ENCODE measurements around the gene ZNF319. TPM values are rescaled to one million over a fixed set of nuclear protein-coding genes. Genes with fewer than 3 reads are reported as not detected.

Gene ZNF319
- total RNA-seq, 2 experiments from 2014 or later: 4.7 to 12.7 TPM

- H3K27ac ChIP-seq (ENCODE audit: low read depth, low read length, poor library complexity, severe bottlenecking): peak overlapping the region; percentile 54
- ChIA-PET CTCF (ENCODE audit: unreplicated experiment) (interaction anchor here (0.5 to 1.4 kb wide), 8 partner anchors 36 to 1625 kb away, joined by 3 to 13 read pairs (median 4); partner anchors contain the start of gene CFAP20), POLR2A (interaction anchor here (0.7 to 1.8 kb wide), 5 partner anchors 19 to 96 kb away, joined by 3 to 5 read pairs (median 3); partner anchors contain the start of gene CFAP20)
- no peaks in the 10 kb centered on the region for H3K9me3 ChIP-seq (ENCODE audit: low read length)
- no peak for TF ChIP-seq EZH2phosphoT487 (IDR thresholded peaks at IDR 0.05; ENCODE audit: borderline replicate concordance, low read depth, low read length)
- no peak for TF ChIP-seq CTCF (conservative IDR thresholded peaks at IDR 0.05; ENCODE audit: low read length)
- intact Hi-C loops (cut with micrococcal nuclease; ENCODE audit: unreplicated experiment): no loop called here
- H3K9me2 ChIP-seq (ENCODE audit: insufficient read depth, low read length): no peaks in the 10 kb centered on the region
- peaks cover 45% of the 10 kb centered on the region for H3K4me1 ChIP-seq (ENCODE audit: insufficient read depth, low read length, poor library complexity, severe bottlenecking)
- DNase-seq (ENCODE audit: low spot score): peak; percentile 31
- no TSS peak for BruUV-seq (replicated peaks)
- peak overlapping the region; percentile 63 for H2AFZ ChIP-seq (ENCODE audit: low read length)
- H4K20me1 ChIP-seq (ENCODE audit: insufficient read depth, low read length): no peaks in the 10 kb centered on the region
- H3K4me2 ChIP-seq (ENCODE audit: low read length): peak overlapping the region; percentile 75
- no peaks in the 10 kb centered on the region for H3K36me3 ChIP-seq (ENCODE audit: insufficient read depth, low read length)
- peak overlapping the region; percentile 46 for H3K4me3 ChIP-seq (ENCODE audit: low read depth, low read length, poor library complexity, severe bottlenecking)
- H3K79me2 ChIP-seq (ENCODE audit: insufficient read depth, low read depth, low read length): no peaks in the 10 kb centered on the region
These were observed 33.7 kb upstream of the ZNF319 start for GRCh38 chr16:58034128-58034685.

GRCh38 chr16:58032710-58033293, 32.3 kb upstream of the ZNF319 start:
- no peaks in the 10 kb centered on the region for H3K79me2 ChIP-seq (ENCODE audit: insufficient read depth, low read depth, low read length)
- no peaks in the 10 kb centered on the region for H3K9me2 ChIP-seq (ENCODE audit: insufficient read depth, low read length)
- no peak for DNase-seq (ENCODE audit: low spot score)
- H2AFZ ChIP-seq (ENCODE audit: low read length): peak overlapping the region; percentile 25; the same call in 1 of the 2 replicates
- no peak overlapping the region for H3K27ac ChIP-seq (ENCODE audit: low read depth, low read length, poor library complexity, severe bottlenecking)
- peaks cover 45% of the 10 kb centered on the region for H3K4me1 ChIP-seq (ENCODE audit: insufficient read depth, low read length, poor library complexity, severe bottlenecking)
- no peaks in the 10 kb centered on the region for H3K9me3 ChIP-seq (ENCODE audit: low read length)
- ChIA-PET CTCF (ENCODE audit: unreplicated experiment) (interaction anchor here (1.4 kb wide), 1 partner anchor 97 kb away, joined by 4 read pairs; the partner anchor contains the start of gene CFAP20), POLR2A (interaction anchor here (1.1 to 1.2 kb wide), 2 partner anchors 95 to 98 kb away, joined by 3 read pairs; no protein-coding TSS in a partner anchor)
- H3K4me3 ChIP-seq (ENCODE audit: low read depth, low read length, poor library complexity, severe bottlenecking): no peak overlapping the region
- BruUV-seq (replicated peaks): no TSS peak
- H3K4me2 ChIP-seq (ENCODE audit: low read length): no peak overlapping the region
- no peaks in the 10 kb centered on the region for H3K36me3 ChIP-seq (ENCODE audit: insufficient read depth, low read length)
- TF ChIP-seq EZH2phosphoT487 (IDR thresholded peaks at IDR 0.05; ENCODE audit: borderline replicate concordance, low read depth, low read length) (no peak), CTCF (conservative IDR thresholded peaks at IDR 0.05; ENCODE audit: low read length) (no peak)
- intact Hi-C loops (cut with micrococcal nuclease; ENCODE audit: unreplicated experiment): no loop called here
- H4K20me1 ChIP-seq (ENCODE audit: insufficient read depth, low read length): no peaks in the 10 kb centered on the region

All from OCI-LY7 (cell line).